Sciatic nerve (tissue), 2 donors: ENCODE results near the gene FSTL5. TPM values are rescaled to one million over a fixed set of nuclear protein-coding genes. Genes with fewer than 3 reads are reported as not detected.

Experiments used
- ATAC-seq: fragments of 200-7000 bp; cut with Tn5 transposase; one replicate; pipeline ENCODE4 v1.9.1; 2020; ENCODE audit warnings: mild to moderate bottlenecking, moderate library complexity
- DNase-seq: peaks from one replicate; pipeline ENCODE4 v3.0.0-alpha.2; 2020; ENCODE audit warnings: low spot score
- intact Hi-C: fragments of 100-400 bp; cut with DNase I; formaldehyde crosslinking; loops from one replicate; pipeline ENCODE4 v1.14.2; 2022
- total RNA-seq: library from RNA; stranded (reverse); fragmentation: NEBNext Ultra II Directional; extraction: Animal tissue kit (Norgen Biotek cat#: 25700); gene quantifications from one replicate; pipeline ENCODE4 v1.2.1, GENCODE V29; 2021
- donor health status: DM: no; HTN: no; CAD: no.
- donor health status: DM: no; HTN: no; CAD: no.

The FSTL5 gene
- total RNA-seq, 1 donor from 2014 or later: 12.3 TPM

DNA sequence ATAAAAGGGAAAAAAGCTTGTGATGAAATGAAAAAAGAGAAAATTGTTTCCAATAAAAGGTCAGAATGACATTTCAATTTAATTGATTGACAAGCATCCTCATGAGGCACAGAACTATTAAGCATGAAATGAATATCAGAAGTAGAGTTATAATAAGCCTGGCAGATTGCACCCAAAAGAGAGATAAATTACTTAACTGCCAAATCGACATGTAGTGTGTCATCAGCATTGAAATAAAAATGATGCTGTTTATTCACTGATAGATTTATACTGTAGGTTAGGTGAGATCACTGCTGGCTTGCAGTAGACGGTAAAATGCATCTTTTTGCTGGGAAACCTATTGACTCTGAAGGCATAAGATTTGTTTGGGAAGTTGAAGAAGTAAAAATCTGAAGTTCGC, 507.2 kb downstream of the FSTL5 start:
- intact Hi-C loops: no loop called here
- ATAC-seq (no peak), DNase-seq (no peak)

DNA sequence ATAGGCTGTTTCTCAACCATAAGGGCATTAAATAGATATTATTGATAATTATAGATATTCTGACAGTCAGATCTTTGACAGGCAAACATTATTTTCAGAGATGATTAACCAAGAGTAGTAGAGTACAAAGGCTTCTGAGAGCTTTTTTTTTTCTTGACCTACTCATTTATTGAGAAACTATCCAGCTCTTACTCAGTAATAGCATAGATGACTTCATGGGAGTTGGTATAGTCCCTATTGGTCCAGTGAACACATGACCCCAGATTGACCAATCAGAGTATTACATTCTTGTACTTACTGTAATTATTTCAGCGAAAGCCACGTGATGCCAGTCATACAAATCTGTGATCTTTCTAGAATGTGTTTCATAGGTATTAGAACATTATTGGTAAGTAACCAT, 508.7 kb downstream of the FSTL5 start:
- DNase-seq (no peak), ATAC-seq (no peak)
- intact Hi-C loops: no loop called here

DNA sequence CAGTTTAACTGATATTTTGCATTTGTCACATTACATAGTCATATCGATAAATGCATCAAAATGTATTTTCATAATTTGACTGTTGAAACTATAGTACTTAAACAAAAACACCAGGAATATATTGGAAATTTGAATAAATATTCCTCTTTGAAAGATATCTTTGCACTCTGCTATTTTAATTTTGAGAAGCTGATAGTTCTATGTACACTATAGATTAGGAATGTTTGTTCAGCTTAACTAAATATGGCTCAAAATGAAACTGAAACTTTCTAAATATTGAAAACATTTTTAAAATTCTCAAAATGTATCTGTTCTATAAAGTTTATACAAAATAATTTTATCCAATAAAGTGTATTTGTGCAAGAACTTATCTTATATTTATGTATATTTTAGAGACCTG, 510.1 kb downstream of the FSTL5 start:
- no peak for DNase-seq
- no peak for ATAC-seq
- intact Hi-C loops: no loop called here

DNA sequence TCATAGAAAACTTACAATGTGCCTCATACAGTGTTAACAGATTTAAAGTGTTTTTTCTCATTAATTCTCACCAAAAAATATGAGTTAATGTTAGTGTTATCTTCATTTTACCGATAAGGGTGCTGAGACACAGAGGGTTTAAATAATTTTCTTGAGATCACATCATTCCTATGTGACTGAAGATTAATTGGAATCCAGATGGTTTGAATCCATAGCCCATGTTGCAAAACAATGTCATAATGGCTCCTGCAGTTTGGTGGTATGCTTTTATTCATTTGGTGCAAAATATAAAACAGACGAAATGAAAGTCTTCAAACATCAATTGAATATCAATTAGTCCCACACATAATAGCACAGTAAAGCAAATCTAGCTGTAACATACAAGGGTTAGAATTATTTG, 512.2 kb downstream of the FSTL5 start:
- no peak for DNase-seq
- intact Hi-C loops: no loop called here
- ATAC-seq: no peak

DNA sequence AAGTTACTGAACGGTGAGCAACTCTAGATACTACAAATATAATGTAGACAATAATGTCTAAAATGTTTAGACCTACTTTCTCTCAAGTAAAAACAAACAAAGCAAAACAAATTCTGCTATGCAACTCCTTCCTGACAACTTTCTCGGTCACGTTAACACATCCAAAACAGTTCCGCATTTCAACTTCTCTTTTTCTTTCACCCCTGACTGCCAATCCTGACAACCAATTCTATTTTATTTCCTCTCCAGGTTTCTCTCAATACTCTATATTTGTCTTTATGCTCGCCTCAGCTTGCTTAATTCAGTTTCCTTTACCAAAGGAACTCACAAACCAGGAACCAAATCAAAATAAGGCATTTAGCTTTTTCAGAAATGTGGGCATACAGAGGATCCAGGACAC, 513.0 kb downstream of the FSTL5 start:
- DNase-seq (no peak), ATAC-seq (peak; percentile 70)
- intact Hi-C loops: no loop called here

DNA sequence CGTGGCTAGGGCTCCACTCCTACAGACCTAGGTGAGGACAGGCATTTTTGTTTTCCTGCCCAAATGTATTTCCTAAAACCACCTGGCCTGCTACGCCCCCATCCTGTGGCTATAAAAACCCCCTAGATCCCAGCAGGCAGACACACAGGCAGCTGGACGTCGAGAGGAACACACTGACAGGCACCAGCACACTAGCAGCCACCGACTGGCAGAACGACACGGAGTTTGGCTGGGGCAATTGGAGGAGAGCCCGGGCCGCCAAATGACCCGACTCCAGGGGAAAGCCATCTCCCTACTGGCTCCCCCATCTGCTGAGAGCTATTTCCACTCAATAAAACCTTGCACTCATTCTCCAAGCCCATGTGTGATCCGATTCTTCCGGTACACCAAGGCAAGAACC, 516.0 kb downstream of the FSTL5 start:
- DNase-seq (no peak), ATAC-seq (no peak)
- intact Hi-C loops: no loop called here

DNA sequence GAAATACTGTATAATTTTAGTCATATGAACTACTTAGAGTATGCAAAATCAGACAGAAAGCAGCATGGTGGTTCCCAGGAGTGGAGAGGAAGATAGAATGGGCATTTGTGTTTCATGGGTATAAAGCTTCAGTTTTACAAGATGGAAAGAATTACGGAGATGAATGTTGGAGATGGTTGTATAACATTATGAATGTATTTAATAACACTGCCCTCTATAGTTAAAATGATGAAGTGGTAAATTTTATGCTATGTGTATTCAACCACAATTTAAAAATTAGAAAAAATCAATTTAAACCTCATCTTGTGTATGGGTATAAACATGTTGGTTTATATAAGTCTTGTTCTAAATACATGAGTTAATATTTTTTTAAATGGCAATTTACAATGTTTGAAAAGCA, 521.1 kb downstream of the FSTL5 start:
- DNase-seq: no peak
- no peak for ATAC-seq
- intact Hi-C loops: no loop called here

DNA sequence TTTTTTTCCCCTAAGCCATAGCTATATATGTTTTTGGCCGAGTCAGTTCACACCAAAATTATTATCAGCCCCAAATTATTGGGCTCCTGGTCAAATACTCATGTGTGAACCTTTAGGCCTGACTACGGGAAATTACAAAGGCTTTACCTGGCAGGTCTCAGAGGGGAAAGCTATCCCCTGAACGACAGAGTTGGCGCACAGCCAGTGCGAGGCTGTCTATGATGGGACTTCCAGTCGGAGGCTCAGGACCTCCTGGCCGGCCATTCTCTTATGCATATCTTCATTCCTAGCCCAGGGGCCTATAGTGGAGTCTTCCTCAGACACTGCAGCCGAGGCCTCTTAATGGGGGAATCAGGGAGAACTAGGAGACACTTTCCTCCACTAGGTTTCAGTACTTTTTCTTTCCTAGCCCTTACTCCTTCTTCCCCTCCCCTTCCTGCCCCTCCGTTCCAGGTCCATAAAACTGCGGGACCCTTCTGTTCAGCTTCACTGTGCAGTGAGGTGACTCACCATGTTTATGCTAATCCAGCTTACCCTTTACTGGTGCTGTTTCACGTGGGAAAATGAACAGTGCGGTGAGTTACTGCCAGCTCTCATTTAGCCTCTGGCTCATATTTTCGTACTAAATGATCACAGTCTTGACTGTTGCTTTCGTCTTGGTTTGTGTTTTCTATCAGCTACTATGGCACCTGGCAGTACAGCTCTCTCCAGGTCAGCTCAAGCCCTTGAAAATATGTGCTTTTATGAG, 533.9 kb downstream of the FSTL5 start:
- ATAC-seq (no peak), DNase-seq (no peak)
- intact Hi-C loops: no loop called here

DNA sequence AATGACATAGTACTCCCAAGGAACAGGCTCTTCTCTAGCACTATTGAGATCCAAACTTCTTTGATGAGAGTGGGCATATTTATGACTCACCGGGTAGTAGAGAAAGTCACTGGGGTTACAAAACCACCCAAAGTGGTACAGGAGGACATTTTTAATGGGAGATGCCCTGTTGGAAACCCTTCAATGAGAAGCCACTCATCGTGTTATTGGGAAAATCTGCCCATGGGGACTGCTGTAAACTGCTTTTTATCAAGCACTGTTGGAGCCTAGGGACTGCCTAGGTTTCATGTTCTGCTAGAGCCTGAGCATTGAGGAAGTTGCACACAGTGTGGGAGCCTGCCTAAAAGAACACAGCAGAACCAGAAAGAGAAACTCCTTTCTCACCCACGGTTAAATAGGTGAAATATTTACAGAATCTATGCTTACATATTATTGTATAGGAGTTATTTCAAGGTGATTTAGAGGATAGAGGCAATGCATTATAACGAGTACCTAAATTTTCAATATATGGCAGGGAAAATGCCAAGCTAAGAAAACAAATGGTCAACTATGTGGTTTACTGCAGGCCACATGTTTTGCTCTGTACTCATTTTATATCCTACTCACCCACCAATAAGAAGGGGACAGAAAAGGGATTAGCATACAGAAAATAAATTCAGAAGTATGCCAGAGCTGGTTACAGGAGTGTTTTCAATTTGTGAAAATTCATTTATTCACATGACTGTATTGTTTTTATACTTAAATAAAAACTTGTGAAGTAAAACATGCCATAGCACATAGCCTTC, 559.1 kb downstream of the FSTL5 start:
- ATAC-seq: peak; percentile 52
- intact Hi-C loops: no loop called here
- no peak for DNase-seq

DNA sequence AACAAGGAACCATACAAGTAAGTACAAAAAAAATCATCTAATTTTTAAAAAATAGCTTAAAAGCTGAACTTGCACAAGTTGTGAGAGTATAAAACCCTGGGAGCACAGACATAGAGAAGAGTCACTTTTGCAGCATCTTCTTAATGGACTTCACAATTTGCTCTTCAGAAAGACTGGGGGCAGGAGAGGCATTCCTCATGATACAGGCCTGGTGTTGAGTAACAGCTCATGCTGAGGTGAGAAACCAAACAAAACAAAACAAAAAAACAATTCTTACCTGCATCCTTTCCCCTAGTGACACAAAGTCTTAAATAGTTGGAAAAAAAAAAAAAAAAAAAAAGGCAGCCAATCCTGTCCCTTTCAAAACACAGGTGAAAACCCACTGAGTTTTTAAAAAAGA, 562.8 kb downstream of the FSTL5 start:
- intact Hi-C loops: no loop called here
- DNase-seq: no peak
- ATAC-seq: no peak

DNA sequence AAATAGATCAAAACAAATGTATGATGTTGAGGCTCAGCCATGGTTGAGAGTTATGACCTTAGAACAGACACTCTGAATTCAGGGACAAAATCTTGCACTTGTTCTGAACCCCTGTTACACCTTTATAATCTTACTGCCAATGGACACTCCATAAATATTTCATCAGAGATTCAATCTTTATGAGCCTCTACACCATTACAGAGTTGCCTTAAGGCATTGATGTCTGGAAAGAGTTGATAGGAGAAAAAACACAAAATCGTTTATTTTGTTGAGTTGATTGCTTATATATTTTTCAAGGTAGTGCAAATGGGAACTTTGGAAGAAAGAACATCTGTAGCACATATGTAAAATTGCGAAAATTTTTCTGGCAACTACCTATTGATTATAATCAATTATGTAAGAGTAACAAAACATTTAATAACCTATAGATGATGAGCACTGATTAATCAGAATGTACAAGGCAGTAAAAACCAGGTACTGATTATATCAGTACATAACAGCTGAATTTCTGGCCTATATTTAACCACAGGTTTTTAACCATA, 568.5 kb downstream of the FSTL5 start:
- ATAC-seq (no peak), DNase-seq (no peak)
- intact Hi-C loops: no loop called here

DNA sequence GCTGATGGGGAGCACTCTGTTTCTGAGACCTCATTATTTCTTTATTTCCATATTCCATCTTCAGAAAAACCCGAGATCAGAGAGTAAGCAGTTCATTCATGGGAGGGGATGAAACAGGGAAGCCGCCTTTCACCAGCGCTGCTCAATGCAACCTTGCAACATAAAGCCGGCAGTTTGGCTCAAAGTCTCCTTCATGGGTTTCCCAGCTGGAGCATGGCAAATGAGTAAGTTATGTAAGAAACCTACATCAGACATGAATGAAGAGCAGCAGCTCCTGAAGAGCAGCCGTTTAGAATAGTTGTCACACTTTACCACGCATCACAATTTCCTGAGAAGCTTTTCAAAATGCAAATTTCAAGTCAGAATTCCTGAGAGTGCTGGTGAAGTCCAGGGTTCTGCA, 578.8 kb downstream of the FSTL5 start:
- intact Hi-C loops: no loop called here
- DNase-seq (no peak), ATAC-seq (no peak)

DNA sequence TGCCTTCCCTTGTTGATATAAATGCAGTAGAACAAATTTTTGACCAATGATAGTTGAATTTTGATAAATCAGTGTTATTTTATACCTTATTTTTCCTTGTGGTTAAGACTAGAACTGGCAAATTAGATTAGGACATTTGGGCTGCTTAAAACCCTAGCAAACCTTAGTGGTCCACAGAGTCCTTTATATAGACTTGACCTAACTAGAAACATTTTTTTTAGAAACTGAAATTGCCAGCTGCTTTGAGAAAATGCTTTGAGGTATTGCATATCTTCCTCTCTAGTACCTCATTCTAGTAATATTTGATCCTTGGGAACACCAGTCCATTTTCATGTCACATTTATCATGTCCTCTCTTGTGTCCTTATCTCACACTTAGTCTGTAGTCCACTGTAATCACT, 580.3 kb downstream of the FSTL5 start:
- no peak for ATAC-seq
- no peak for DNase-seq

DNA sequence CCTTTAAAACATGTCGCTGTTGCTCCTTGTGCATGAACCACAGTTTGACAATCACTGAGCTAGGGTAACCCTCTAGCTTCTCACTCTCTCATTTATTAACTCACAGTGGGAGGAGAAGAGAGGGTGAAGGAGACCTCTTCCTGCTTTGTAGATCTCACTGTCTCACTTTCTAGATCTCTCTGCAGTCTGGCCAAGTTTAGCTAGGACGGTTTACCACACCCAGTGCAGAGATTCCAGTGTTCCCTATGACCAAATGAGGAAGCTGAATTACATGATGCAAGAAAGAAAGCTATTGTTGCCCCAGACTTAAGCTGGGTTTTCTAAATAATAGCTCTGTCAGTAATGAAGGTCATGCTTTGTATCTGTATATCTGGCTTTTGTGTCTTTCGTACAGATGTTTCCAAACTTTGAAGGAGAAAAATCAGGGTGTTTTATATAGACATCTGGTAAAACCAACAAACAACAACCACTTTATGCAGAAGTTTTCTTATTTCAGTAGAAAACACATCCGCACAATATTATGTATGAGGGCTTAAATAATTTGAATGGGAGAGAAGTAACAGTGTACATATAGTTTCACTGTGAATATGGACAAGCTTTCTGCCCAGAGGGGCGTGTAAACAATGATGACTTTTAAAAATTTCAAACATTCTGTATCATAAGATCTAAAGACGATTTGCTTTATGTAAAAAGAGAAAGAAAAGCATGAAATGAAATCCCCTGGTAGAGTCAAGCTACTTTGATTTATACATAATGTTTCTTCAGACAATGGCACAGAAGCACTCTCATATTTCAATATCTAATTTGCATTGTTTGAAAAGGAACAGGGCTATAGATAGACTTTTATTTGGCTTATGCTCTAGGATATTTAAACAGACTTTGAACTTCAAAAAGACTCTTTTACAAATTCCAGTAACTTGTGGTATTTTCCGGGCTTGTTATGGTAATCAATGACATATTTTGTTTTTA, 582.3 kb downstream of the FSTL5 start:
- DNase-seq (no peak), ATAC-seq (peak; percentile 72)
- intact Hi-C loops: no loop called here

More for the DNA sequence above, 580.3 kb downstream of the FSTL5 start:
- intact Hi-C loops: no loop called here

DNA sequence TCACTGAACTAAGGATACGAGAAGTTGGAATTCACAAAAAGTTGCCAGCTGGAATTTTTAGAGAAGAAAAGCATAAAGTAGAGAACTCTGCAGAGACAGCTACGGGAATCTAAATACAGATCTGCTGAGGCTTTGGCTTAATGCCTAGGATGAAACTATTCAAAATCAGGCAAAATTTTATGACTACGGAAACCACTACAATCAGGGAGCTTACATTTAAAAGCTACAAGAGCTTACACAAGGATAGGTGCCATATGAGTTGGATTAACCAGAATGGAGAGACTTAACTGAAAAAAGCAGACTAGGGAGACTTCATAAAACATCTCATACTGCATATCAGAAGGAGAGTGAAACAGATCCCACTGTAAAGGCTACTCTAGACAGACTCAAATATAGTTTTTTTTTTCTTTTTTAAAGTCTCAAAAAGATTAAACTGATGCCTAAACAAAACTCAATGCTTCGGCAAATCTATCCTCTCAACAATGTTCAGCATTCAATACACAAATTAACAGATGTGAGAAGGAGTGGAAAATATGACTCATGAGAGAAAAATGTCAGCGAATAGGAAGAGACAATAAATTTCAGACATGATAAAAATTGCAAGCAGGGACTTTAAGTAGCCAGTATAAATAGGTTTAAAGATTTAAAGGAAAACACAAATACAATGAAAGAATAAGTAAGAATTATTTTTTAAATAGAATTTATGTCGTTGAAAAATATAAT, 586.1 kb downstream of the FSTL5 start:
- DNase-seq (no peak), ATAC-seq (peak; percentile 17)
- intact Hi-C loops: no loop called here

DNA sequence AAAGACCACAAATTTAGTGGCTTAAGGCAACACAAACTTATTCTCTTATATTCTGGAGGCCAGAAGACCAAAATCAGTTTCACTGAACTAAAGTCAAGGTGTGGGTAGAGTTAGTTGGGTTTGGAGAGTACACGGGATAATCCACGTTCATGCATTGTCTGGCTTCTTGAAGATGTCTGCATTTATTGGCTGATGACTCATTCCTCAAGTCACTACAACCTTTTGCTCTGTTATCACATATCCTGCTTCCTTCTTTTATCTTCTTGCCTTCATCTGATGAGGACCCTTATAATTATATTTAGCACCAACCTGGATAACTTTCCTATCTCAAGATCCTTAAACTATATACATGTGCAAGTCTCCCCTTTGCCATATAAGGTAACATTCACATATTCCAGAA, 590.0 kb downstream of the FSTL5 start:
- intact Hi-C loops: no loop called here
- DNase-seq (no peak), ATAC-seq (no peak)

DNA sequence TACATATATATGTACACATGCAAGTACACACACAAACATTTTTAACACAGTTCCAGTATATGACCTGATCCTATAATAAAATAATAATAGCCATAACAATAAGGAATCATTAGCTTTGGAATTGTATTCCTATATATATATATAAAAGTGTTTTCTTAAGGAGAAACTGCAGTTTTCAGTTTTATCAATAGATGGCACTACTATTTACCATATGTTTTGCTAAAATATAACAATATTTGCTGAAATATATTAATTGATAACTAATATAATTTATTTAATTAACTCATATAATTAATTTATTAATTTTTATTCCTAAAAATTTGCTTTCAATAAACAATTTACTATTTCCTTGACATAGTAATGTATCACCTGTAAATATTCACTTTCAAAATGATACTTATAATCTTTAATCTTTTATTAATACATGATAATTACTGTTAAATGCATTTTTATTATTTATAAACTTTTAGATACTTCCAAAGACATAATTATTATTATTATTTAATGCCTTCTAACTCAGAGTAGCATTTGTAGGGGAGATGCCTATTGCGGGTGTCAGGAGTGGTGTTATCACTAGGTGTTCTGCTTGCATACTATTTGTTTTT, 599.5 kb downstream of the FSTL5 start:
- ATAC-seq (no peak), DNase-seq (no peak)
- intact Hi-C loops: no loop called here
